Skeletal muscle tissue (tissue), 4 donors: ENCODE measurements around the gene SOBP. TPM values are rescaled to one million over a fixed set of nuclear protein-coding genes. Genes with fewer than 3 reads are reported as not detected.

ENCODE experiments used
- H3K27ac ChIP-seq: one replicate; pipeline ENCODE4 v1.7.0; 2013; ENCODE audit warnings: mild to moderate bottlenecking, low read depth, low read length, inconsistent platforms
- H3K27me3 ChIP-seq, 3 donors: one replicate each; pipeline ENCODE4 v1.7.0; 2013; ENCODE audit warnings: low read length in 3 of 3; ENCODE audit not compliant: control insufficient read depth in 3 of 3, insufficient read depth in 3 of 3
- H3K36me3 ChIP-seq, 3 donors: one replicate each; pipeline ENCODE4 v1.7.0; 2013; ENCODE audit warnings: low read length in 3 of 3; ENCODE audit not compliant: control insufficient read depth in 3 of 3, insufficient read depth in 3 of 3
- H3K4me1 ChIP-seq, 3 donors: one replicate each; pipeline ENCODE4 v1.7.0; 2013; ENCODE audit warnings: low read length in 3 of 3, mild to moderate bottlenecking in 3 of 3; ENCODE audit not compliant: control insufficient read depth in 3 of 3, insufficient read depth in 3 of 3
- H3K4me3 ChIP-seq, 3 donors: one replicate each; pipeline ENCODE4 v1.7.0; 2013; ENCODE audit warnings: low read length in 3 of 3
- H3K9ac ChIP-seq, 3 donors: one replicate each; pipeline ENCODE4 v1.7.0; 2013; ENCODE audit warnings: low read length in 3 of 3, mild to moderate bottlenecking in 3 of 3, moderate library complexity in 2 of 3, low read depth in 1 of 3
- H3K9me3 ChIP-seq, 3 donors: one replicate each; pipeline ENCODE4 v1.7.0; 2013; ENCODE audit warnings: low read length in 3 of 3; ENCODE audit not compliant: control insufficient read depth in 3 of 3
- total RNA-seq: library from RNA; depleted of rRNA; stranded (reverse); fragments of >200 nt; gene quantifications from one replicate; pipeline ENCODE4 v1.2.3, GENCODE V29; 2014
- donor health status: Osteomylitis.

The SOBP gene
- total RNA-seq: 20.4 TPM

DNA sequence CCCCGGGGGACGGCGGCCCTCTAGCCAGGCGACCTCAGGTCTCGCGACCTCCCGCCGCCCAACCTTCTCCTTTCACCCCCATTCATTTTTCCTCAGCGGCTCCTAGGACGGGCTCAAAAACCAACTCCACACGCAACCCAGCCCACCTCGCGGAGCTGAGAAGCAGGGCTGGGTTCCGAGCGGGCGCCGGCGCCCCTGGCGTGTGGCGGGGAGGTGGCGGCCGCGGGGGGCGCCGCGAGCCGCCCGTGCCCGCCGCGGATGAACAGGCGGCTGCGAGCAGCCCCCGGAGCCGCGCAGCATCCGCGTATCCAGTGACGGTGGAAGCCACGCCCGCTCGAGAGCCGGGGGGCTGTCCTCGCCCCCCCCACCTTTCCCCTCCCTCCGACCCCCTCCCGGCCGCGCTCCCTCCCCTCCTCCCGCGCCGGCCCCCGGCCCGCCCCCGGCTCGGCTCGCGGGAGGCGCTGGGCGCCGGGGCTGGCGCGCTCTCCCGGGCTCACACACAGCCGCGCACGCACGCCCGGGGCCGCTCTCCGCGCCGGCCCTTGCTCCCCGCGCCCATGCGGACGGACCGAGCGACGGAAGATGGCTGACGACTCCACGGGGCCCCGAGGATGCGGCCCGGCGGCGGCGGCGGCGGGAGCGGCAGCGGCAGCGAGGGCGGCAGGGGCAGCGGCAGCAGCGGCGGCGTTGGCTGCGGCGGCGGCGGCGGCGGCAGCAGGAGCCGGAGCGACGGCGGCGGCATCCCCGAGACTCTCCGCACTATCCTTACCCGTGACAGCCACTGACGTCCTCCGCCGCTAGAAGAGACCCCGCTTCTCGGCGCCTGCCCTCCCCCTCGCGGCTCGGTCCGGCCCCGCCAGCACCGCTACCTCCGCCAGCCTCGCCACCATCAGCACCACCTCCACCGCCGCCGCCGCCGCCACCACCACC, at the start of gene SOBP:
TSS of gene SOBP (plus strand) at position 482 of the 930 bp plus-strand sequence. CDS start 500 bp downstream, outside the sequence.
- H3K4me3 ChIP-seq: peak within 1 kb of the TSS; percentile 86 to 89 (median 87)
- H3K36me3 ChIP-seq: no peaks in the 10 kb centered on the region
- peak within 1 kb of the TSS; percentile 84 for H3K27ac ChIP-seq
- H3K9ac ChIP-seq: peak within 1 kb of the TSS; percentile 82 to 83 (median 83)
- H3K27me3 ChIP-seq: no peaks in the 10 kb centered on the region
- H3K4me1 ChIP-seq: peaks cover 24 to 42% (median 30%) of the 10 kb centered on the region in 3 donors
- H3K9me3 ChIP-seq: no peaks in the 10 kb centered on the region

DNA sequence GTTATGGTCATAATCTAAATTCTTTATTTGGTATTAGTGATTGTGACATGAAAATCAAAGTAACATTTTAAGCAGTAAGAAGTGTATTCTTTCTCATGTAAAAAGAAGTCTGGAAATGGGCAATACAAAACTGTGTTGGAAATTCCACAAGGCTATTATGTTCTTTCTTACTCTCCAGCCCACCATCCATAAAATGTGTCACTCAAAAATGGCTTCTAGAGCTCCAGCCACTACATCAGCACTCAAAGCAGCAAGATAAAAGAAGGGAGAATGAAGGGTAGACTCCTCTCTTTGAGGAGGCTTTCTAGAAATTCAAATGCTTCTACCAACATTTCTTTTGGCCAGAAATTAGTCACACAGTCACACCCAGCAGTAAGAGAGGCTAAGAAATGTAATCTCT, 49.0 kb upstream of the SOBP start:
- Histone ChIP-seq H3K9ac (no peak overlapping the region), H3K4me1 (peaks cover 6 to 25% (median 9%) of the 10 kb centered on the region in 3 donors), H3K27ac (no peak overlapping the region), H3K27me3 (no peaks in the 10 kb centered on the region), H3K4me3 (no peak overlapping the region), H3K36me3 (no peaks in the 10 kb centered on the region), H3K9me3 (no peaks in the 10 kb centered on the region)

DNA sequence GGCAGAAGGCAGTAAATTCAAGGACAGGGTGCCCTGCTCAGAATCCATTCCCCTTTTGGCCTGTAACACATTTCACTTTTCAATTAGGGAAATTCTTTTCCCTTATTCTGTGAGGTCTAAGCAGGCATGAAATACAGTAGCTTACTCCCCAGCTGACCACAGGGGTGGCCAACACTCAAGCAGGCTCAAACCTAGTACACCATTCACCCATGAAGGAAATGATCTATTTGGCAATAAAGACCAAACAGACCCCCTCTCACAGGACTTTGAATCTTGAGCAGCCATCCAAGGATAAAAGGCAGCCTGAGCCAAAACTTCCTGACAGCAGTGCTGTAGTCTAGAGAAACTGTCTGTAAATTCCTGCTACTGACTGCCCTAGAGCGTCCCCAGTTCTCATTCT, 48.2 kb upstream of the SOBP start:
- Histone ChIP-seq H3K9me3 (no peaks in the 10 kb centered on the region), H3K4me1 (peaks cover 6 to 25% (median 9%) of the 10 kb centered on the region in 3 donors), H3K4me3 (no peak overlapping the region), H3K9ac (no peak overlapping the region), H3K27ac (no peak overlapping the region), H3K27me3 (no peaks in the 10 kb centered on the region), H3K36me3 (no peaks in the 10 kb centered on the region)

DNA sequence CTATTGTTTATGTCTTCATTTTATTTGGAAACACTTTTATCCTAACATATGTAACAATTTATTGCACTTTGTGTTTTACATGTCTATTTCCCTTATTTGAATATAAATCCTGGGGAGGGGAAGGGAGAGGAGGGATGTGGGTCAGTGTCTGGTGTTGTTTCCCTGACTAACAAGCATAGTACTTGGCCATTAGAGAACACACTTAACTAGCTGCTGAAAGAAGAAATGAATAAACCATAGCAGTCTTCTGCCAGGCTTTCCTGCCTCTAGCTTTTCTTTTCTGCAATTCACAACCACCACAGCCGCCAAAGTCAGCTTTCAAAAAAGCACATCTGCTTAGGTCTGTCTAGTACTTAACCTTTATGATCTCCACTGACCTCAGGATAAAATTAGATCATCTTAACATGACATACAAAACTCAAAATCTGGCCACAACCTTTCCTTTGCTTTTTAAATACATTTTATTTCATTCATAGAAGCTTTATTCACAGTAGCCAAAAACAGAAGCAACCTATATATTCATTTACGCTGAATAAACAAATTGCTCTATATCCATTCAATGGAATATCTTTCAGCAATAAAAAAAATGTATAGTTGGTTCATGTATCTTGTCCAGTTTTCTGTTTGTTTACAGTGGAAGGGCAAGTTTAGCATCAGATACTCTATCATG, 46.8 kb upstream of the SOBP start:
- Histone ChIP-seq H3K36me3 (no peaks in the 10 kb centered on the region), H3K4me3 (no peak overlapping the region), H3K4me1 (peaks cover 6 to 25% (median 9%) of the 10 kb centered on the region in 3 donors), H3K9me3 (peaks cover 7% of the 10 kb centered on the region in 3 donors), H3K27me3 (no peaks in the 10 kb centered on the region), H3K27ac (no peak overlapping the region), H3K9ac (no peak overlapping the region)

GRCh38 chr6:107443608-107444267, 46.2 kb upstream of the SOBP start:
- H3K4me3 ChIP-seq: no peak overlapping the region
- H3K9ac ChIP-seq: no peak overlapping the region
- no peak overlapping the region for H3K27ac ChIP-seq
- H3K9me3 ChIP-seq: peaks cover 7% of the 10 kb centered on the region in 3 donors
- no peaks in the 10 kb centered on the region for H3K27me3 ChIP-seq
- H3K4me1 ChIP-seq: peaks cover 6 to 25% (median 9%) of the 10 kb centered on the region in 3 donors
- H3K36me3 ChIP-seq: no peaks in the 10 kb centered on the region

DNA sequence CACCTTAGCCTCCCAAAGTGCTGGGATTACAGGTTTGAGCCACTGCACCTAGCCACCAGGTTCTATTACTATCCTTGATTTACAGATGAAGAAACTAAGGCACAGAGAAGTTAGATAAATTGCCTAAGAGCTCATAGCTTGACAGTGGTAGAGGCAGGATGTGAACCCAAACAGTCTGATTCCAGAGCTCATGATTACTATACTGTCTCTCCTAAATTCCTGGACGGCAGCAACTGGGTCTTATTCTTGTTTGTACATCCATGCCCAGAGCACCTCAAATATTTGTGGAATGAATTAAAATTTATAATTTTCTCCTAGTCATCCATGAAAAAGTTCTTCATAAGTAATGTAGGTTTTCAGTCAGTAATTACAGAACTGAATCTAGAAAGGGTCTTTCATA, 45.6 kb upstream of the SOBP start:
- Histone ChIP-seq H3K4me3 (no peak overlapping the region), H3K9ac (no peak overlapping the region), H3K27ac (no peak overlapping the region), H3K4me1 (peaks cover 3 to 22% (median 7%) of the 10 kb centered on the region in 3 donors), H3K27me3 (no peaks in the 10 kb centered on the region), H3K9me3 (peaks cover 7% of the 10 kb centered on the region in 3 donors), H3K36me3 (no peaks in the 10 kb centered on the region)

- H3K9ac ChIP-seq: no peak overlapping the region
- peaks cover 7% of the 10 kb centered on the region in 3 donors for H3K9me3 ChIP-seq
- peaks cover 0 to 2% (median 0%) of the 10 kb centered on the region in 3 donors for H3K36me3 ChIP-seq
- no peak overlapping the region for H3K4me3 ChIP-seq
- peaks cover 0 to 10% (median 0%) of the 10 kb centered on the region in 3 donors for H3K4me1 ChIP-seq
- H3K27ac ChIP-seq: no peak overlapping the region
- H3K27me3 ChIP-seq: no peaks in the 10 kb centered on the region
These were observed 42.2 kb upstream of the SOBP start for GRCh38 chr6:107447663-107448216.

GRCh38 chr6:107448776-107449175, 41.1 kb upstream of the SOBP start:
- H3K4me1 ChIP-seq: no peaks in the 10 kb centered on the region
- no peak overlapping the region for H3K27ac ChIP-seq
- H3K9ac ChIP-seq: no peak overlapping the region
- no peak overlapping the region for H3K4me3 ChIP-seq
- H3K27me3 ChIP-seq: no peaks in the 10 kb centered on the region
- H3K9me3 ChIP-seq: peaks cover 7% of the 10 kb centered on the region in 3 donors
- H3K36me3 ChIP-seq: peaks cover 0 to 2% (median 0%) of the 10 kb centered on the region in 3 donors

- Histone ChIP-seq H3K27me3 (no peaks in the 10 kb centered on the region), H3K27ac (peak overlapping the region; percentile 91), H3K36me3 (no peaks in the 10 kb centered on the region), H3K4me1 (peaks cover 10 to 14% (median 11%) of the 10 kb centered on the region in 3 donors), H3K9me3 (no peaks in the 10 kb centered on the region), H3K4me3 (peak overlapping the region; percentile 98 to 99 (median 99)), H3K9ac (peak overlapping the region; percentile 97 to 98 (median 97))
These were observed 31.1 kb upstream of the SOBP start for GRCh38 chr6:107458672-107459282.
